Transverse colon (tissue), 4 donors: ENCODE results near the gene TRIM25. TPM values are rescaled to one million over a fixed set of nuclear protein-coding genes. Genes with fewer than 3 reads are reported as not detected.

Source experiments
- DNase-seq: peaks from one replicate; pipeline ENCODE4 v3.0.0-alpha.2; 2019
- H3K27ac ChIP-seq, 4 donors: fragments of 200-600 bp; sonication (generic); 2 replicates each; pipeline ENCODE4 v1.5.1; 2016 to 2018; ENCODE audit warnings: inconsistent platforms in 4 of 4
- H3K27me3 ChIP-seq: fragments of 200-600 bp; sonication (generic); 2 replicates; pipeline ENCODE4 v1.5.1; 2017; ENCODE audit warnings: inconsistent platforms
- H3K36me3 ChIP-seq, 4 donors: fragments of 200-600 bp; sonication (generic); 2 replicates each; pipeline ENCODE4 v1.5.1; 2017 to 2019; ENCODE audit warnings: inconsistent platforms in 4 of 4
- H3K4me1 ChIP-seq, 4 donors: fragments of 200-600 bp; sonication (generic); 2 replicates each; pipeline ENCODE4 v1.5.1; 2017 to 2020; ENCODE audit warnings: inconsistent platforms in 4 of 4
- H3K4me3 ChIP-seq, 4 donors: fragments of 200-600 bp; sonication (generic); 1 replicate in 1 of 4; 2 replicates in 3 of 4; pipeline versions ENCODE4 v1.5.1 to v1.6.1; 2017 to 2019; ENCODE audit warnings: inconsistent platforms in 4 of 4
- H3K9me3 ChIP-seq, 2 donors: fragments of 200-600 bp; sonication (generic); 2 replicates each; pipeline ENCODE4 v1.5.1; 2017 to 2019; ENCODE audit warnings: inconsistent platforms in 2 of 2
- CTCF ChIP-seq, 5 experiments: fragments of 200-600 bp in 3 of 5; fragments of 450-650 bp in 2 of 5; sonication (generic) in 3 of 5; IDR thresholded peaks; 1 replicate in 2 of 5; 2 replicates in 3 of 5; pipeline ENCODE4 v1.5.1; 2016 to 2017; ENCODE audit warnings: antibody characterized with exemption in 5 of 5, inconsistent platforms in 3 of 5, mild to moderate bottlenecking in 2 of 5, moderate library complexity in 1 of 5
- EP300 ChIP-seq: sonication (generic); formaldehyde crosslinking; IDR thresholded peaks from one replicate; pipeline ENCODE4 v1.6.1; 2017; ENCODE audit warnings: antibody characterized with exemption, low read depth
- POLR2A ChIP-seq: fragments of 450-650 bp; IDR thresholded peaks from one replicate; pipeline ENCODE4 v1.6.1; 2016; ENCODE audit warnings: antibody characterized with exemption, mild to moderate bottlenecking, moderate library complexity
- POLR2AphosphoS5 ChIP-seq, 3 donors: sonication (generic); formaldehyde crosslinking; IDR thresholded peaks; one replicate each; pipeline ENCODE4 v1.6.1; 2016; ENCODE audit warnings: antibody characterized with exemption in 3 of 3
- WGBS, 2 donors: methylation state at CpG; one replicate each; pipeline ENCODE4 v1.1.5; 2018; ENCODE audit warnings: low coverage in 1 of 2; 5-methylcytosine and 5-hydroxymethylcytosine counted together
- in situ Hi-C, 4 donors: fragments of 200-750 bp; cut with MboI; loops; one replicate each; pipeline versions ENCODE4 v1.15.0 to v1.15.1; 2017; ENCODE audit warnings: low sequenced_read_pairs in 3 of 4, low pct_ligation_motif_present in 1 of 4, low pct_unique_long_range_greater_than_20kb in 1 of 4
- intact Hi-C: fragments of 100-400 bp; cut with DNase I; formaldehyde crosslinking; loops from one replicate; pipeline ENCODE4 v1.15.1; 2023; ENCODE audit warnings: low total_unique reads
- total RNA-seq, 4 donors: library from RNA; depleted of rRNA; stranded (reverse); fragments of >200 nt; gene quantifications; one replicate each; pipeline ENCODE4 v1.1.0, GENCODE V29; 2016

TRIM25 gene
- total RNA-seq, 4 donors from 2014 or later = 67.5 to 251 (median 97.7) TPM

- Histone ChIP-seq H3K36me3 (no peaks in the 10 kb centered on the region), H3K9me3 (peaks cover 7 to 8% of the 10 kb centered on the region in 2 donors), H3K4me1 (no peaks in the 10 kb centered on the region), H3K27me3 (no peaks in the 10 kb centered on the region), H3K4me3 (no peak overlapping the region), H3K27ac (no peak overlapping the region)
- in situ Hi-C loops (loop anchor here in 1 of 4 donors (25.0 kb wide), 1 partner anchor 119 kb away; no protein-coding TSS in a partner anchor), intact Hi-C loops (no loop called here)
- TF ChIP-seq POLR2AphosphoS5 (IDR thresholded peaks at IDR 0.05) (no peak), CTCF (IDR thresholded peaks at IDR 0.05) (no peak), EP300 (no peak), POLR2A (no peak)
- DNase-seq = no peak
- WGBS, 2 donors = 91 to 94% methylated on average over 2 of the region's 2 CpGs
Observed at GRCh38 chr17:56930739-56931337, 17.0 kb upstream of the TRIM25 start.

- in situ Hi-C loops (loop anchor here in 1 of 4 donors (25.0 kb wide), 1 partner anchor 117 kb away; no protein-coding TSS in a partner anchor), intact Hi-C loops (no loop called here)
- no peak for DNase-seq
- Histone ChIP-seq H3K36me3 (no peaks in the 10 kb centered on the region), H3K4me3 (no peak overlapping the region), H3K9me3 (peaks cover 7 to 8% of the 10 kb centered on the region in 2 donors), H3K4me1 (no peaks in the 10 kb centered on the region), H3K27me3 (no peaks in the 10 kb centered on the region), H3K27ac (no peak overlapping the region)
- no peak for TF ChIP-seq POLR2AphosphoS5 (IDR thresholded peaks at IDR 0.05)
- no peak for TF ChIP-seq CTCF (IDR thresholded peaks at IDR 0.05)
- no peak for TF ChIP-seq POLR2A
- no peak for TF ChIP-seq EP300
Observed at GRCh38 chr17:56929362-56929969, 15.6 kb upstream of the TRIM25 start.

GRCh38 chr17:56928586-56928985, 14.7 kb upstream of the TRIM25 start:
- Histone ChIP-seq H3K4me1 (no peaks in the 10 kb centered on the region), H3K4me3 (no peak overlapping the region), H3K27me3 (no peaks in the 10 kb centered on the region), H3K27ac (no peak overlapping the region), H3K9me3 (peaks cover 7 to 8% of the 10 kb centered on the region in 2 donors), H3K36me3 (no peaks in the 10 kb centered on the region)
- TF ChIP-seq CTCF (IDR thresholded peaks at IDR 0.05) = no peak
- TF ChIP-seq EP300 = no peak
- no peak for TF ChIP-seq POLR2A
- no peak for TF ChIP-seq POLR2AphosphoS5 (IDR thresholded peaks at IDR 0.05)
- no peak for DNase-seq
- intact Hi-C loops (no loop called here), in situ Hi-C loops (loop anchor here in 1 of 4 donors (25.0 kb wide), 1 partner anchor 116 kb away; no protein-coding TSS in a partner anchor)
- WGBS, 2 donors = 86 to 95% methylated on average over 2 of the region's 2 CpGs

- TF ChIP-seq POLR2AphosphoS5 (IDR thresholded peaks at IDR 0.05) (no peak), CTCF (IDR thresholded peaks at IDR 0.05) (no peak), EP300 (no peak), POLR2A (no peak)
- H3K27me3 ChIP-seq = no peaks in the 10 kb centered on the region
- H3K4me3 ChIP-seq = no peak overlapping the region
- H3K4me1 ChIP-seq = no peaks in the 10 kb centered on the region
- H3K9me3 ChIP-seq = peaks cover 7 to 8% of the 10 kb centered on the region in 2 donors
- no peak overlapping the region for H3K27ac ChIP-seq
- no peak for DNase-seq
- intact Hi-C loops (no loop called here), in situ Hi-C loops (loop anchor here in 1 of 4 donors (25.0 kb wide), 1 partner anchor 114 kb away; no protein-coding TSS in a partner anchor)
- H3K36me3 ChIP-seq = no peaks in the 10 kb centered on the region
- WGBS, 2 donors = 52 to 68% methylated on average over 2 of the region's 2 CpGs
Observed at GRCh38 chr17:56926704-56927103, 12.9 kb upstream of the TRIM25 start.
